HG03039 (cell line): ENCODE data around the gene C10orf67.
"Not testable (repeated sequence)": the region's sequence is repeated elsewhere in the genome, so short reads cannot be mapped to it uniquely, and the experiment has no call there.

ENCODE experiments used
- ATAC-seq: cut with Tn5 transposase; IDR thresholded peaks from one replicate; pipeline ENCODE4 v1.9.1; 2021; ENCODE audit warnings: mild to moderate bottlenecking, moderate library complexity; ENCODE audit not compliant: unreplicated experiment

C10orf67 gene

DNA sequence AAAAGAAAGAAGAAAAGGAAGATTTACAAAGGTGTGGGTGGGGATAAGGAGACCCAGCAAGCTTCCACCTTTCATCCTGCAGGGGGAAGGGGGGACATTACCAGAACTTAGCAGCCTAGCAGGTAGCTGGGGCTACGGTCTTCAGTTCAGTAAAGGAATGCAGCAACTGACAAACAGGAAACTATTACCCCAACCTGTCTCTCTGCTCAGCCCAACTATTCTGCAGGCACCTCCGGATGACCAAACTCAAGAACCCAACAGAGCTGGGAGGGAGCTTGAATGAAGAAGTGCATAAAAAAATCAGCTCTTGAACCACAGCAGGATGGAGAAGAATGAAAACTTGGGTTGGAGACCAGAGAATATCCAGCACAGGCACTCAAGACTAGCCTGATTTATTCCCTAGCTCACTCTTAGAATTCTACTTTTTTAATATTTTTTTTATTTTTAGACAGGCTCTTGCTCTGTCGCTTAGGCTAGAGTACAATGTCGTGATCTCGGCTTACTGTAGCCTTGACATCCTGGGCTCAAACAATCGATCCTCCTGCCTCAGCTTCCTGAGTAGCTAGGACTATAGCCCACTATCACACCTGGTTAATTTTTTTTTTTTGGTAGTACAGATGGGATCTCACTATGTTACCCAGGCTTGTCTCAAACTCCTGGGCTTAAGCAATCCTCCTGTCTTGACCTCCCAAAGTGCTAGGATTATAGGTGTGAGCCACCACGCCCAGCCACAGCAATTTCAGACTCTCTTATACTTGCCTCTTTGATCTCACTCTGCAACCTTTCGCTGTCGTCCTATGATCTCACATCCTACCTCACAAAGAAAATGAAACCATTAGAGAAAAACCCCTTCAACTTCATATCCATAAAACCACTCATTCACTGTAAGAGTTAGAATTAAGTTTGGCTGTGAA is 18.5 kb upstream of the C10orf67 start:
- peak; percentile 42 for ATAC-seq

DNA sequence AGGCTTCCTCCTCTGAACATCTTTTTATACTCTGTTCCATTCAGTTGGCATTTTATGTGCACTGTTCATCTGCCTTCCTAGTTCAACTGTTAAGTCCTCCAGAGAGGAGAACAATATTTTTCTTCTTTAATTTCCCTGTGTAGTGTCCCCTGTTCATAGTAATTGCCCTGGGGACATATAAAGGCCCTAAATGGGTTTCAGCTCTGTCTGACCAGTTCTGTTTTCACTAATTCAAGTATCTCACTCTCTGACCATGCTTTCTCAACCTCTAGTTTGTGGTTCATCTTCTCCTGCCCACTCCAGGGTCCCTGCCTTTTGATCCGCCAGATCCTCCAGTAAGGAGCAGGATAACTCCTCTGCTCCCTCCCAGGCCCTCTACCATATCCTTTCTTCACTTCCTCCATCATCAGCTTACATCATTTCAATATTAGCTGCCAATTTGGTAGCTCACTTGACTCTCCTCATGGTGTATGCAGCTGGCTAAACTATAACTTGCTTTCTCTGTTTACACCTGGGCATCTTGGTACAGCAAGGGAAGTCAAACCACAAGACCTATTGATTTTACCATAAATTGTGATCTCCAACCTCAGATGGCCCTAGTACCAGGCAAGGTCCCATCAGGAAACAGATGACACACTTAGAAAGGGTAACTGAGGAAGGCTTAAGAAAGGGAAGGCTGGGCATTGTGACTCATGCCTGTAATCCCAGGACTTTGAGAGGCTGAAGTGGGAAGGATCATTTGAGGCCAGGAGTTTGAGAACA is 17.7 kb upstream of the C10orf67 start:
- no peak for ATAC-seq

DNA sequence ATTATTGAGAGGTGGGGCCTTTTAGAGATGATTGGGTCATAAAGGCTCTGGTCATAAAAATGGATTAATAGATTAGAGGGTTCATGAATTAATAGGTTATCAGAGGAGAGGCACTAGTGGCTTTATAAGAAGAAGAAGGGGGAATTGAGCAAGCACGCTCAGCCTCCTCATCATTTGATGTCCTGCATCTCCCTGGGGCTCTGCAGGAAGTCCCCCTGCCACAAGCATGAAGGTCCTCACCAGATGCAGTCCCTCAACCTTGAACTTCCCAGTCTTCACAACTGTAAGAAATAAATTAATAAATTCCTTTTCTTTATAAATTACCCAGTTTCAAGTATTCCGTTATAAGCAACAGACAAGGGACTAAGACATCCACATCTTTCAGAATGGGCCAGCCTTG is 17.1 kb upstream of the C10orf67 start:
- ATAC-seq, result no peak

DNA sequence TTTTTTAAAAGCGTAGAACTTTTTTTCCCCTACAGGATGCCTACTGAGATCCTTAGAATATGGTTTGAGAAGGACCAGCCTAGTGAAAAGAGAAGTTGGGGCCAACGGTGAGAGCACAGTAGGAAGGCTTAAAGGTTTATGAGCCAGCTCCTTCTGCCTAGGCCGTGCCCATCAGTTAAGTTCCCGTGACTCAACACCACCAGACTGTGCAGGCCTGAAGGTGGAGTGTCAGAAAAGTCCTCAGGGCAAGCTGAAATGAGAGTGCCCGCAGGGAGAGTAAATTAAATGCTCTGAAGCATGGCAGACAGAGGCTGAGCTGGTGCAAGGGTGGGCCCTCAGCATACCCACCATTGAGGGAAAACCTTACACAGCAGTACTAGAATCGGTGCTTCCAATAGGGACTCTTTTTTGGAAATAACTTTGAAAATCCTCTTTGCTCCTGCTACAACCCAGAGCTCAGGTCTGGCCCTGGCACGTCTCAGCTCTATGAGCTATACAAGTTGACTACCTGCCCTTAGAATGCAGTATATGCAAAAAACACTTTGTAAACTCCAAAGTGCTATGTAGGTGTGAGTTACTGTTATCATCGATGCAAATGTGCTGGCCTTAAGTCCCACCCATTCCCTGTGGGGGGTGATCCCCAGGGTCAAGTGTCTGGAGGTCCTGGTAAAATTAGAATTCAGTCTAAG is 15.2 kb upstream of the C10orf67 start:
- no peak for ATAC-seq

DNA sequence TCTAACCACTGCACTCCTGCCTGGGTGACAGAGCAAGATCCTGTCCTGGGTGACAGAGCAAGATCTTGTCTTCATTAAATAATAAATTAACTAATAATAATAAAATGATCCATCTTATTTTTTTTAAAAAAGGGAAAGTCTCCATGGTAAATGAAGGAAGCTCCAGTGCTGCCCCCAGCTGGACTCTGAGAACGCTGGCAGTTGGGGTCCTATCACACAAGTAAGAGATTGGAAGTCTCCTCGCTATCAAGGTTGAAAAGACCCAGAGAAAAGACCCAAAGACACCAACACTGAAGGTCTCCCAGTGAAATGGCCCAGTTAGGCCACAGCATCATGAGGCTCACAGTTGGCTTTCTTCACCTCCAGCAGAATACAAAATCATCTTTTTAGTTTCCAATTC is 13.8 kb upstream of the C10orf67 start:
- no peak for ATAC-seq

DNA sequence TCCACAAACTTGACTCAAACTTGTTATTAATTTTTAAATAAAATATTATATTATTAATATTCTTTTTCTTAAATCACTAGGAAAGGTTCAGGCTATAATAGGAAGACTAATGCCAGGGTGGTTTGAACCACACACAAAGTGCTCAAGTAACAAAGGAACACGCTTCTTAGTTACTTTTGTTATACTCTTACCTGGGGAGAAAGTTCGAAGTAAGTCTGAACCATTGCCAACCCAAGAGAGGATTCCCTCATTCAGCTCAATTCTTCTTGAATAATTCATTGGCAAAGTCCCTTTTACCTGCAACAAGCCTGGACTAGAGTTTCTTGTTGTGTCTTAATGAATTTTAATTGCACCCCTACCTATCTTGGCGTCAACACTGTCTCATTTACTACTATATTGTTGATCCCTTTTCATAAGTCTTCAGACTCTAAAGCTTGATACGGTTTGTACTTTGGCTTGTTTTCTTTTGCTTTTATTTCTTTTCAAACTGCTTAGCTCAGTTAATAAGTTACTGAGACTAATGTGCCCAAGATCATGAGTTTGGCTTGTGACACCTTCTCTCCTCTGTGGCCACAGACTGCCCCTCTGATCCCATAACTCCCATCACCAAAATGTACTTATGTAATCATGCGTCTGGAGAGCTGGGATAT is 10.2 kb upstream of the C10orf67 start:
- no peak for ATAC-seq

DNA sequence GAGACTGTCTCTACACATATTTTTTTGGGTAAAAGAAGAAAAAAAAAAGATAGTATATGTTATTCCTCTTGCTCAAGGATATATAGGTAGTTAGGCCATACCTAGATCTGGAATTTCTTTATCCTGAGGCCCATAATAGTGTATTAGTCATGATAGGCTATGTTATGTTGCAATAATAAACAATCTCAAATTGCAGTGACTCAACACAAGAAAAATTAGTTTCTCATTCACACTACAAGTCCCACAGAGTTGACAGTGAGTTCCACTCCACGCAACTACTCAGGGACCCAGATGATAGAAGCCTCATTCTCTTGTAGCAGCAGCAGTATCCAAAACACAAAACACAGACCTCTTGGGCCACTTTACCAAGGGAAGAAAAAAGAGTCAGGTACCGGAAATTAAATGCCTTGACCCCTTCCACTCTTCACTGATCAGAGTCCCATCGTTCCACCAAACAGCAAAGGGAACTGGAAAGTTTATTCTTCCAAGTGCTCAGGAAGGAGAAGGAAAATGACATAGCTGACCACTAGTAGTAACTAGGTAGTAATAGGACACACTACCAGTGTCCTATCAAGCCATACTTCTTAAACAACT is 7.4 kb upstream of the C10orf67 start:
- no peak for ATAC-seq

DNA sequence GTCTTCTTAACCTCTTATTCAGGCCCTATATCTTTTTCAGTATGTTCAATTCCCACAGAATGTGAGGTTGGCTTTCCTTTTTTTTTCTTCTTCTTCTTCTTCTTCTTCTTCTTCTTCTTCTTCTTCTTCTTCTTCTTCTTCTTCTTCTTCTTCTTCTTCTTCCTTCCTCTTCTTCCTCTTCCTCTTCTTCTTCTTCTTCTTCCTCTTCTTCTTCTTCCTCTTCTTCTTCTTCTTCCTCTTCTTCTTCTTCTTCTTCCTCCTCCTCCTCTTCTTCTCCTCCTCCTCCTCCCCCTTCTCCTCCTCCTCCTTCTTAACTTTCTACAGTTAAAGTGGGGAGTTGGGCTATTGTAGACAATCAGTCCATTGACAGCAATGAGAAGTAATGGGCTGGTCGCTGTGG is 6.1 kb upstream of the C10orf67 start:
- not testable (repeated sequence) for ATAC-seq

DNA sequence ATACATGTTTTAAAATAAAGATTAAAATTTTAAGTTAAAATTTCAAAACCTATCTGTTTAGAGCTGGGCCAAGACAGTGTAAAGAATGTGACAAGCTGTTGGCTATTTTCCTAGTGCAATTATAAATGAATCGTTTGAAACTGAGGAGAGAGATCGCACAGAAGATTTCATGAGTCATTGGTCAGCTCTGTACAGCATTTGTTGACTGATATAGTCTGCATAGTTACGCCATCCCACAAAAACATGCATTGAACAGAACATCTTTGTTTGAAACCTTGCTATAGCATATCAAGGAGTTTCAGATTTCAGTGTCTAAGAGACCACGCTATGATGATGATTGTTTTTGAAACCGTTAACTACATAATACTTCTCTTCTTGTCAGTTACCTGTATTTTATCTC is 1.3 kb upstream of the C10orf67 start:
- ATAC-seq, result no peak

DNA sequence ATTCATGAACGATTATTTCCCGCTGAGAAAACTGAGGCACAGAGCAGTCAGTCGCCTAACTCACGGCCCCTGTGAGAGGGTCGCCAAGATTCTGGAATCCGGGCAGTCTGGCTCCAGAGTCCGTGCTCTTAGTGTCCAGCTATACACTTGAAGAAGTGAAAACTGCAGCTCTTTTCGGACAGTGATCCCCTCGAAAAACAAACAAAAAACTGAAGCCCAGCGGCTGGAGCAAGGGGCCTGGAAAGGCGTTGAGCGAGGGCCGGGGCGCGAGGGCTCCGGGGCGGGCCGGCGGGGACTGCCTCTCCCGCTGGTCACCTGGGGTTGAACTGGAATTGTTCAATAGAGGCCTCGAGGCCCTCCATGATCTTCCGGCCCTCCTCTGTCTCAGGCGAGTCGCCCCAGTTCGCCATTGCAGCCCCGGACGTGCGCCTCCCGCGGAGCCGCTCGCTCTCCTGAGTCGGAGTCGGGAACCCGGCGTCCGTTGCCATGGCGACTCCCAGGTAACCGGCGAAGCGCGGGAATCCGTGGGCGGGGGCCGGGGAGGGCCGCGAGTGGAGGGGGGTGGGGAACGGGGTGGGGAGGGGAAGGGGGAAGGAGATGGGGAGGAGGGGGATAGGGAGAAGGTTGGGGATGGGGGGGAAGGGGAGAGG is 881 bp downstream of the C10orf67 start:
- ATAC-seq, result no peak

DNA sequence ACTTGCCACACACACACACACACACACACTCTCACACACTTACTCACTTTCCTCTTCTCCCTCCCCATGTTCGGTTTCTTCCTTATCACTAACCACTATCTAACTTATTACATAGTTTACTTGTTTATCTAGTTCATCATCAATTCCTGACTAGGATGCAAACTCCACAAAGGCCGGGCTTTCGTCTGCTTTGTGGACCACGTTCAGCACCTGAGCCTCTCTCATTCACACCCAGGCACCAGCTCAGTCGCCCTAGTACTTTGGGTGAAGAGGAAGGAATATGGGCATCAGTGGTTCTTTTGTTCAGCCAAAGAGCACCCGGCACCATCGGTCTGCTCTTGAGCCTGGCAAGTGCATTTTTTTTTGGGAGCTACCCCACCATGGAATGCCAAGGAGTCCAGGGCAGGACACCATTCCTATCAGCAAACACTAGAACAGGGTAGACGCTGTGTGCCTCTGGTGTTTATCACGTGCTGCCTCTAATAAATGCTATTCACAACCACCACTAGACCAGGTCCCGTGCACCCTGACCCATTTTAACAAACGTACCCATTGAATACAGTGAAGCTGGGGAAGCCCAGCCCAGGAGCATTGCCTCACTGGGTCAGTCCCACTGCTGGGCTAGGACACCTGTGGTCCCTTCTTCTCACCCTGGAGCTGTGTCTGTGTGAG is 2.2 kb downstream of the C10orf67 start:
- no peak for ATAC-seq

DNA sequence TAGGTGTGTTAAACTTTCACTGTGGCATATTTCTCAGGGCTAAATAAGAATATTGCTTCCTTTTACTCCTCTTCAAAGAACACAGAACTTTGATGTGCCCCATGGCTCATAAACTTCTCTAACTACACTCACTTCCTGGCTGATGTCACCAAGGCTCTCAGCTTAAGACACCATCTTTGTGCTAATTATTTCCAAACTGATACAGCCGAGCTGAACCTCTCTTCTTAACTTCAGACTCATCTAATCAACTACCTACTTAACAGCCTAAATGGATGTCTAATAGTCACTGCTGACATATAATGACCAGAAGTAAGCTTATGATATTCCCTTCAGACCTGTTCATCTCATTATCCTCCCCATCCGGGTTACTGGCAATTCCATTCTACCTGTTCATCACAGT is 3.6 kb downstream of the C10orf67 start:
- no peak for ATAC-seq

DNA sequence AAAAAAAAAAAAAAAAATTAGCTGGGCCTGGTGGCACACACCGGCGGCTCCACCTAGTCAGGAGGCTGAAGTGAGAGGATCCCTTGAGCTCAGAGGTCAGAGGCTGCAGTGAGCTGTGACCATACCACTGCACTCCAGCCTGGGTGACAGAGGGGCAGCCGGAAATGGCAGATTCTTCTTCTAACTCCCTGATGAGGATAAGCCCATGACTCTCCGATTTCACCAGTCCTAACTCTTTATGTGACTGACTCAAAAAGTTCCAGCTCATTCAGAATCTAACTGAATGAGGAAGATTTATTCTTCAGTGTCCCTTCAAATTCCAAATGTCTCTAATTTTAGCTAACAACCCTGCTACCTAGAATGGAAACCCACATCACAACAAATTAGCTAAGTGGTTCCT is 4.2 kb downstream of the C10orf67 start:
- ATAC-seq, result no peak

DNA sequence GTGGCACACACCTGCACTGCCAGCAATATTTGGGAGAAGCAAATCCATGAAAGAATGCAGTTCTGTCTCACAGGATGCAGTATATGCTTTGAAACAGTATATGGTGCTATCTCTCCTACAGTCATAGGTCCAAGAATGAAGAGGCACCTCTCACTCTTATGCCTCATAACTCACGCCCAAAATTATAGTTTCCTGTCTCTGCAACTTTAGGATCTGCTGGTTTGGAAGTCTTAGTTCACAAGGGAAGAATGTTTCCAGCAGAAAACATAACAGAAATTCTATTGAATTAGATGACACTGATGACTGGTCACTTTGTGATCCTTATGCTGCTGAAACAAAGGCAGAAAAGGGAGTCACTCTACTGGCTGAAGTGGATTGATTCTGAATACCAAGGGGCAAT is 5.7 kb downstream of the C10orf67 start:
- no peak for ATAC-seq

DNA sequence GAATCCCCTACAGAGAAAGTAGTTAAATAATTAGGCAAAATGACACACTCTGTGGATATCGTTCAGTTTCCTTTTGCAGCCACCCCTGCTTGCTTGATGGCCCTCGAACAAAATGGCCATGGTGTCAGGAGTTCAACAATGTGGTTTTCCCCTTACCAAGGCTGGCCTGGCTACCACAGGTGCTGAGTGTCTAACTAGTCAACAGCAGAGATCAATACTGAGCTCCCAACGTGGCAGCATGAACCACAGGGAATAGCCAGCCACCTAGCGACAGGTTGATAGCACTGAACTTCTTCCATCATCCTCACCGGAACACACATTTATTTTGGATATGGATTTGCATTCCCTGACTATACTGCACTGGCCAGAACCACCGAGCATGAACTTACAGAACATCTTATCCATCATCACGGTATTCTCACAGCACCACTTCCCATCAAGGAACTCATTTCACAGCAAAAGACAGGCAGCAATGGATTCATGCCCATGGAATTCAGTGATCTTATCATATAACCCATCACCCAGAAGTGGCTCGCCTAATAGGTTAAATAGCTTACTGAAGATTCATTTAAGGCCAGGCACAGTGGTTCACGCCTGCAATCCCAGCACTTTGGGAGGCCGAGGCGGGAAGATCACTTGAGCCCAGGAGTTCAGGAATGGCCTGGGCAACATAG is 6.3 kb downstream of the C10orf67 start:
- ATAC-seq, result no peak

DNA sequence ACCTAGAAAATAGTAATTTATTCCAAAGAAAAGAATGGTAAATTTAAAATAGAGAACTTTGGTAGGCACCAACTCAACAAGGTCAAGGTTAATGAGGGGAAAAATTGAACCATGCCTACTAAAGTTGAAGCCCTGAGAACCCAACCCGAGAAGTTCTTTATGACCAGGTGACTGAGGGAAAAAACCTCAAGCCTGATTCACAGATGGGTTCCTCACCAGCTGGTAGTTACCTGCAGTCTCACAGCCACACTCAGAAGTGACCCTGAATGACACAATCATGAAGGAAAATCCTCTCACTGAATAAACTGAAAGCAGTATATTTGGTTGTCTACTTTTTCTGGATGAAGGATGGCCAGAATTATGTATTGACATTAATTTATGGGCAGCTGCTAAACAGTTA is 7.0 kb downstream of the C10orf67 start:
- no peak for ATAC-seq

DNA sequence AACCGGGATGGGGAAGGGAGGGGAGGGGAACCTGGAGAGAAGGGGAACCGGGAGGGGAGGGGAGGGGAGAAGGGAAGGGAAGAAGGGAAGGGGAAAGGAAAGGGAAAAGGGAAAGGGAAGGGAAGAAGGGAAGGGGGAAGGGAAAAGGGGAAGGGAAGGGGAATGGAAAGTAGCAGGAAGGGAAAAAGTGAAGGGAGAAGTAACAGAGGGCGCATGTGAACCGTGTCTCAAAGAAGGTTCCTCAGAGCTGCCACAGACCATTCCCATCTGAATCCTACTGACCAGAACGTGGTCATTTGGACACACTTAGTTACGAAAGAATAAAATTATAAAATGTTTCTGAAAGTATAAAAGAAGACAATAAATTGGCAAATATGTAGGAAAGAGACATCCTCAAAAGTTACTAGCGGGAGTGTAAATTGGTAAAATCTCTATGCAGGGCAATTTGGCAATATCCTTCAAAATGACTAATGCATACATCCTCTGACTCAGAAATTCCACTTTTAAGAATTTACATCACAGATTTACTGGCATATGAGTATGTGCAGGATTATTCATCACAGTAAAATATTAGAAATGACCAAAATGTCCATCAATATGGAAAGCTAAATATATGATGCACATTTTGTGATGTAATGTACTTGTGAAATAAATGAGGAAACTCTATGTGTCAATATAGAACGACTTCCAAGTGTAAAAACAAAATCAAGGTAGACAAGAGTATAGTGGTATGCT is 12.9 kb downstream of the C10orf67 start:
- no peak for ATAC-seq

DNA sequence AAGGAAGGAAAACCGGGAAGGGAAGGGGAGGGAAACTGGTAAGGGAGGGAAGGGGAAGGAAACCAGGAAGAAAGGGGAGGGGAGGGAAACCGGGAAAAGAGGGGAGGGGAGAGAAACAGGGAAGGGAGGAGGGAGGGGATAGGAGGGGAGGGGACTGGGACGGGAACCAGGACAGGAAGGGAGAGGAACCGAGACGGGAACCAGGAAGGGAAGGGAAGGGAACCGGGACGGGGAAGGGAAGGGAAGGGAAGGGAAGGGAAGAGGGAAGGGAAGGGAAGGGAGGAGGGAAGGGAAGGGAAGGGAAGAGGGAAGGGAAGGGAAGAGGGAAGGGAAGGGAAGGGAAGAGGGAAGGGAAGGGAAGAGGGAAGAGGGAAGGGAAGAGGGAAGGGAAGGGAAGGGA is 13.6 kb downstream of the C10orf67 start:
- ATAC-seq, result no peak
